NCI-H146 treated with DMSO at 0.1 percent for 48 hours (cell line): ENCODE results near the gene CDHR1.
A peak's percentile ranks its signal among the peaks of the same experiment; 100 is the strongest.
"Not testable (repeated sequence)": the region's sequence is repeated elsewhere in the genome, so short reads cannot be mapped to it uniquely, and the experiment has no call there.

Experiments
- DNase-seq: peaks from one replicate; lab custom pipeline; 2025; ENCODE audit not compliant: unreplicated experiment; lab: John Stamatoyannopoulos, UW

Gene CDHR1

DNA sequence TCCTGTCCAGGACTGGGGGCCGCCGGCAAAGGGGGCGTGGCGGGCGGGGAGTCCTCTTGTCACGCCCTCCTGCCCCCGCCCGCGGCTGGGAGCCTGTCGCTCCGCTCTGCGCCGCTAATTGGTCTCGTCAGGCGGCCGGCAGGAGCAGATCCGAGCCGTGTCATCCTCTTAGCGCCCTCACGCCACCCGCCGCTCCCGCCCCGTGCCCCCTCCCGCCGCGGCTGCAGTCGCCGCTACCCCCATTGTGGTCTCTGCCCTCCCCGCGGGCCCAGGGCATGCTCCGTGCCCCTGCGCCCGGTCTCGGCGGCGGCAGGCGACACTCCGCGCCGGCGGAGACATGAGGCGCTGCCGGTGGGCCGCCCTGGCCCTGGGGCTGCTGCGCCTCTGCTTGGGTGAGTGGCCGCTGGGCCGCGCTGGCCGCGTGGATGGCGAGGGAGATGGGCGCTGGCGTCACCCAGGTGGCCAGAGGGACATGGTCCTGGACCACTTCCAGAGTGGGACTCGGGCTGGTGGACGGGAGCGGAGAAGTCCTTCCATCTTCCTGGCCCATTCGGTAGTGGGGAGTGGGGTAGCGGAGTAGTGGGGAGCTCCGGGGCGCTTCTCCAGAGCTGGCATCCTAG lies at the start of gene CDHR1:
TSS of gene CDHR1 (plus strand) at position 114 of the 620 bp plus-strand sequence. CDS start at position 338, 224 bp downstream.
- peak; percentile 46 for DNase-seq

DNA sequence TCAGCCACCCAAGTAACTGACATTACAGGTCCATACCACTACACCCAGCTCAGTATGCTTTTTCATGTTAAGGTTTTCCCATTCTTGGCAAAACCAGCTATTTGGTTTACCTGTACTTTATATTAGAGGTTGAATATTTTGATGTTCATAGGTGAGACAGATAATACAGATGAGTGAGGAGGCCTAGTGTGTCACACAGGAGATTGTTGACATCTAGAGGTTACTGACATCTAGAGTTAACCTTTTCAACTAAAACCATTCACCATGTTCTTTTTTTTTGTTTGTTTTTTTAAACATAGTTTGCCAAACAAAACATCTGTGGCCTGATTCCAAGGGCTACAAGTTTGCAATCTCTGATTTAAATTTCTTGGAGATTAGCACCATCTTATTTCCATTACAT lies 47.0 kb upstream of the CDHR1 start:
- no peak for DNase-seq

- DNase-seq, result peak; percentile 23
Measured at GRCh38 chr10:84148006-84148597, 46.2 kb upstream of the CDHR1 start.

- DNase-seq, result no peak
Measured at GRCh38 chr10:84149854-84150253, 44.5 kb upstream of the CDHR1 start.

GRCh38 chr10:84152769-84153168 lies 41.6 kb upstream of the CDHR1 start:
- no peak for DNase-seq

DNA sequence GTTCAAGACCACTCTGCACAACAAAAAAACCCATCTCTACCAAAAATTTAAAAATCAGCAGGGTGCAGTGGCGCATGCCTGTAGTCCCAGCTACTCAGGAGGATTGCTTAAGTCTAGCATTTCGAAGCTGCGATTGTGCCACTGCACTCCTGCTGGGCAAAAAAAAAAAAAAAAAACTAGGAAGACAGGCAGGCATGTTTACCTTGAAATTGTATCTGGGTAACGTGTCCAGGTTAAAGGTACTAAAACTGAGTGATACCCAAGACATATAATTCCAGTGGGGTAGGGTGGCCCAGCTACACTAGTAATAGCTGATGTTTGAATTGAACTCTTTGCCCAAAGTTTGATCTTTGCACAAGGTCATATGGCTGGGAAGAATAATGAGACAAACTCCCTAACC lies 38.8 kb upstream of the CDHR1 start:
- no peak for DNase-seq

- DNase-seq, result no peak
Measured at GRCh38 chr10:84156009-84156408, 38.3 kb upstream of the CDHR1 start.

DNA sequence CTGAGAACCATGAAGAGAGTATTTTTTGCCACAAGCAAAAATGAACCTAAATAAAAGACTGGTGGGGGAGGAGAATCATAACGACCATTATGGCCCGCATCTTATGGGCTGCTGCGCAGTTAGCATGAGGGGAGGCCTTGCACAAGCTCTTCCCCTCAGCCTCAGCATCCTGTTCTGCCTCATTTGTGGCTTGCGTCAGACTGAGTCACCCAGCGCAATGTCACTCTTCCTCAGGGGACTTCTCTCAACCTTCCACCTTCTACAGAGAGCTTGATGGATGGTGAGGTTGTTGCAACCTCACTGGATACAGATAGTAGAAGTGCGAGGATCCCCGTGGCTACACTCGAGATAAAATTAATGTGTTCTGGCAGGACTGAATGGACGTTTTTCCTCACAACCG lies 37.6 kb upstream of the CDHR1 start:
- DNase-seq, result no peak

- DNase-seq, result no peak
Measured at GRCh38 chr10:84158061-84158460, 36.3 kb upstream of the CDHR1 start.

- no peak for DNase-seq
Measured at GRCh38 chr10:84158550-84158949, 35.8 kb upstream of the CDHR1 start.

DNA sequence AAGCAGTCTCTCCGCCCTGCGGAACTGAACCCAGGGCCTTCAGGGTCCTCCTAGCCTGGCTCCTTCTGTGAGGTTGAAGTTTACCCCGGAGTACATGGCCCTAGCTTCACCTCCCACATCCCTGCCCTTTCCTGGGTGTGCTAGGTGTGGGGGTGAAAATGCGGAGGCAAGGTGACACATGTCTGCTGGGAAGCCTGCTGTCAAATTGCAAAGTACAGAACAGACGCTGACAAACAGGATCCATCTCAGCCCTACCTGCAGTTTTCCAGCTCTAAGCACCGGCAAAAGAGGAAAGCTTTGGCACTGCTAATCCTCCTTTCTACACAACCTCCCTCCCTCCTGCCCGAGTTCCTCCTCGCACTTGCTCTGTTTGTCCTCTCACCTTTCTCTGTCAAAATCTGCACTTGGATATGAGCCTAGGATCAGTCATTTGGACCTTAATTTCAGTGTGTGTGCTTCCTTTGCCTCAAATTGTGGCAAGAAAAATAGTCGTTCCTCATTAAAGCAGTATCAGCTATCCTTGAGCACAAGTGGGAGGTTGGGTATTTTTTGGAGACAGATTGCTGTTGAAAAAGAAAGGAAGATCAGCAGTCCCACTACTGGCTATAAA lies 35.2 kb upstream of the CDHR1 start:
- DNase-seq, result no peak

DNA sequence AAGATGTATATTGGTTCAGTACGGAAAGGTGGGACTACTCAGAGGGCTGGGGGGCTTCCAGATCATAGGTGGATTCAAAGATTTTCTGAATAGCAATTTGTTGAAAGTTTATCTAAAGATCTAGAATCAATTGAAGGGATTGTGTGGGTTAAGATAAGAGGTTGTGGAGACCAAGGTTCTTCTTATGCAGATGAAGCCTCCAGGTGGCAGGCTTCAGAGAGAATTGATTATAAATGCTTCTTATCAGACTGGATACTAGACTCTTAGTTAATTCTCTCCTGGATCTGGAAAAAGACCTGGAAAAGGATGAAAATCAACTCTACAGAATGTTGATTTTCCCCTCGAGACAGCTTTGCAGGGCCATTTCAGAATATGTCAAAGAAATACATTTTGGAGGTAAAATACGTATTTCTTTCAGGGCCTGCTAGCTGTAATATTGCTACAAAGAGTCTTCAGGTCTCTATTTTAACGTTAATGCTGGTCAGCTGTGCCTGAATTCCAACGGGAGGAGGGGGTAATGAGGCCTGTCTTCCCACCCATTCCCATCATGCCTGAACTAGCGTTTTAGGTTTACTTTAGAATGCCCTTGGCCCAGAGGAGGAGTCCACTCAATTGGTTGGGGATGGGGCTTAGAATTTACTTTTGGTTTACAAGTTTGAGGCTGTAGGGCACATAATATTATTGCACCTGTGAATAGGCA lies 33.5 kb upstream of the CDHR1 start:
- DNase-seq, result no peak

DNA sequence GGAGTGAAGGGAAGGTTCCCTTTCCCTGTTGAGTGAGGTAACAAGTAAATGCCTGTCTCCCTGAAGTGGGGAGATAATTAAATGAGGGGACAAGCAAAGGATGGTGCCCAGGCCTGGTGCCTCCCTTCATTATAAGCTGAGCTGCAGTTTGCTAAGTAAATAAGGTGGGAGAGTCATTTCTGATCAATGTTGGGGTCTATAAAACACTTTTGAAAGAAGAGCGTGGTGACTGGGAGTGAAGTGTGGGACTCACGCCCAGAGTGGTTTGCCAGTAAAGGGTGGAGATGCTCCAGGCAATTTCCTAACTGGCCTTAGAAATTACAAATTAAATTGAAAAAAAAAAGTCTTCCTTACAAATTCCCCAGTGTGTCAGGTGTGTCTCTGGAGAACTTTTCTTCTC lies 30.3 kb upstream of the CDHR1 start:
- no peak for DNase-seq

DNA sequence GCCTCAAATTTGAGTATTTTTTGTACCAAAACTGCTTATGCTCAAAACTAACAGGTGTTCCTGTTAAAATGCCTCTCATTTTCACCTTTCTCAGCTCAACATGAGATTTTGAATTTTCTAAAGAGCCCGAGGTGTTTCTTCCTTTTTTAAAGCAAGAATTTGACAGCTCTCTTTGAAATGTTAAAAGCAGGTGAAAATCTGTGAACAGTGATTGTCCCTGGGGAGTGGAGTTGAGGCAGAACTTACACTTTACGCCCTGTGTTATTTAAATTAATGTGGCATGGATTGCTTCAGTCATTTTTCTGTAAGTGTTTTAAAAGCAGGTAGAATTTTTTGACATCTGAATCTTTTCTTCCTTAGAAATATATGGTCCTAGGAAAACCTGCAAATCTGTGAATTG lies 29.9 kb upstream of the CDHR1 start:
- DNase-seq, result no peak

- DNase-seq, result no peak
Measured at GRCh38 chr10:84166620-84167288, 27.6 kb upstream of the CDHR1 start.

GRCh38 chr10:84167289-84167653 lies 27.1 kb upstream of the CDHR1 start:
- DNase-seq, result not testable (repeated sequence)

DNA sequence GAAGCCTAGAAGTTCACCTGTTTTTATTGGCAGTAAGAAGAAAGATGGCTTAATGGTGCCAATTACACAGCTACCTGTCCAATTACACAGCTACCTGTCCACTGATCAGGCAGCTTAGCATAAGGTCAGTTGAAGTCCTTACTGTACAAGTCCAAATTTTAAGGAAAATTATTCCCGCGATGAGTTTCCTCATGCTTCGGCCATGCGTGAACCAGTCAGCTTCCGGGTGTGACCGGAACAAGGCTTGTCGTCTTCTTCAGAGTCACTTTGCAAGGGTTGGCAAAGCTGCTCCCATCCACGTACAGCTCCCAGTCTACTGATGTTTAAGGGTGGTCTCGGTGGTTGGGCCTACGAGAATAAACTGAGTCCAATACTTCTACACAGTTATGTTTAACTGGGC lies 26.0 kb upstream of the CDHR1 start:
- DNase-seq, result not testable (repeated sequence)

- DNase-seq, result not testable (repeated sequence)
Measured at GRCh38 chr10:84171237-84171636, 23.1 kb upstream of the CDHR1 start.

DNA sequence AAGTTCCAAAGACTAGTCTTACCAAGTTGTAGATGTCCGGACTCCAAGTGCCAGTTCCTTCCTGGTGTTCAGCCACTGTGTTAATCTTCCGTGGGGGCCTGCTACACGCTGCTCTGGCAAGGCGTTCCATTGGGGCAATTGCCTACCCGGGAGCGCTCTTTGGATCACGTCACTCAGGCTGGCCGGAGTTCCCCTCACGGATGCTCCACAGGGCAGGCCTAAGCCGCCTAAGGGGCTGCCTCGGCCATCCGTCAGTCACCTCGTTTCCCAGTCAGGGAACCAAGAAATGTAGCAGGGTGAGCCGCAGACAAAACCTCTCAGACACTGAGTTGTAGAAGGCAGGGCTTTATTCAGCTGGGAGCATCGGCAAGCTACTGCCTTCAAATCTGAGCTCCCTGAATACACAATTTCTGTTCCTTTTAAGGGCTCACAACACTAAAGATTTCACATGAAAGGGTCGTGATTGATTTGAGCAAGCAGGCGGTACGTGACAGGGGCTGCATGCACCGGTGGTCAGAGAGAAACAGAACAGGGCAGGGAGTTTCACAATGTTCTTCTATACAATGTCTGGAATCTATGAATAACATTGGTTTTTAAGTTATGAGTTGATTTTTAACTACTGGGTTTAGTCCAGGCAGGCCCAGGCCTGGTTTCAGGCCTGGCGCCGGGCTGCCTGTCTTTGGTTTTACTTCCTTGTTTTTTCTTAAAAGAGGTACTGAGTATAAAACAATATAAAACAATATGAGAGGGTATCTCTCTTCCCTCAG lies 22.5 kb upstream of the CDHR1 start:
- DNase-seq, result not testable (repeated sequence)

GRCh38 chr10:84172467-84173356 lies 21.6 kb upstream of the CDHR1 start:
- DNase-seq, result no peak
